Upper lobe of left lung (tissue), 6 donors: ENCODE results near the gene NFATC3. TPM values are rescaled to one million over a fixed set of nuclear protein-coding genes. Genes with fewer than 3 reads are reported as not detected.
A peak's percentile ranks its signal among the peaks of the same experiment; 100 is the strongest.

Experiments
- ATAC-seq, 2 donors: fragments of 200-7000 bp; cut with Tn5 transposase; one replicate each; pipeline ENCODE4 v1.9.1; 2022; ENCODE audit warnings: mild to moderate bottlenecking in 2 of 2, moderate library complexity in 2 of 2; ENCODE audit not compliant: low FRiP score in 2 of 2
- DNase-seq, 2 donors: peaks; one replicate each; pipeline ENCODE4 v3.0.0-alpha.2; 2019 to 2020
- H3K27ac ChIP-seq, 4 donors: fragments of 200-600 bp; sonication (generic); one replicate each; pipeline ENCODE4 v1.5.1; 2016 to 2019
- H3K27me3 ChIP-seq, 4 donors: fragments of 200-600 bp; sonication (generic); one replicate each; pipeline ENCODE4 v1.5.1; 2017 to 2019
- H3K36me3 ChIP-seq, 4 donors: fragments of 200-600 bp; sonication (generic); one replicate each; pipeline ENCODE4 v1.5.1; 2016 to 2019
- H3K4me1 ChIP-seq, 4 donors: fragments of 200-600 bp; sonication (generic); one replicate each; pipeline ENCODE4 v1.5.1; 2018 to 2019
- H3K4me3 ChIP-seq, 4 donors: fragments of 200-600 bp; sonication (generic); one replicate each; pipeline ENCODE4 v1.5.1; 2017 to 2019; ENCODE audit warnings: mild to moderate bottlenecking in 2 of 4, moderate library complexity in 1 of 4
- H3K9me3 ChIP-seq, 4 donors: fragments of 200-600 bp; sonication (generic); one replicate each; pipeline ENCODE4 v1.5.1; 2018 to 2019
- EP300 ChIP-seq, 4 donors: sonication (generic); formaldehyde crosslinking; IDR thresholded peaks; one replicate each; pipeline ENCODE4 v1.5.1; 2017; ENCODE audit warnings: antibody characterized with exemption in 4 of 4, control low read depth in 2 of 4
- POLR2A ChIP-seq, 4 donors: fragments of 450-650 bp; IDR thresholded peaks; one replicate each; pipeline ENCODE4 v1.5.1; 2016 to 2017; ENCODE audit warnings: antibody characterized with exemption in 4 of 4, mild to moderate bottlenecking in 2 of 4
- POLR2AphosphoS5 ChIP-seq, 2 donors: sonication (generic); formaldehyde crosslinking; IDR thresholded peaks; one replicate each; pipeline ENCODE4 v1.5.1; 2017; ENCODE audit warnings: antibody characterized with exemption in 2 of 2
- WGBS, 2 donors: methylation state at CpG; one replicate each; pipeline ENCODE4 v1.1.5; 2017 to 2018; 5-methylcytosine and 5-hydroxymethylcytosine counted together
- total RNA-seq, 6 donors: library from RNA; depleted of rRNA in 4 of 6; stranded (reverse); fragments of >200 nt in 4 of 6; gene quantifications; one replicate each; pipeline versions ENCODE4 v1.1.0 to v1.2.1, GENCODE V29; 2016 to 2021
- TF ChIP-seq, protein P1 (sequence below), 6 experiments: fragments of 450-650 bp in 4 of 6; fragments of 200-600 bp in 2 of 6; sonication (generic) in 2 of 6; IDR thresholded peaks; one replicate each; pipeline ENCODE4 v1.5.1; 2016 to 2019; ENCODE audit warnings: antibody characterized with exemption in 6 of 6
- donor health status: DM: no; HTN: no; CAD: no; lungs with moderate emphysema.
- donor health status: DM: no; HTN: yes; CAD: no; lungs with severe emphysema.

NFATC3 gene
- total RNA-seq, 6 donors from 2014 or later: 49.1 to 95.3 (median 68.0) TPM

DNA sequence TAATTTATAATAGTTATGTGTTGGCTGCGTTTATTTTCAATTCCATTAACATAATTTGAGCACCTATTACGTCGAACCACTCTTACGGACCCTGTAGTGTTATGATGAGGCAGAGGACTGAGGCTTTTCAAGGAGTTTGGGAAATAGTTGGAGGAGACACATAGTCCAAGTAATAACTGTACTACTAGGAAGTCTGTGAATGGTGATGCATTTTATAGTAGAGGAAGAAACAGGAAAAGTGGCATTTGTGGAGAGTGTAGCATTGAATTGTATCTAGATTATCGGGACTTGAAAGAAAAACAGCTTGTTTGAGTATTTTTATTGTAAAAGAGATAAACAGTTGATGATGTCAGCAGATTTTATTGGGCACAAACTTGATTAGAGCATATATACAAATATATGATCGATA lies 1.7 kb downstream of the NFATC3 start:
- 4 to 6% methylated on average over 6 of the region's 6 CpGs for WGBS, 2 donors
- Histone ChIP-seq H3K27me3 (no peaks in the 10 kb centered on the region), H3K9me3 (no peaks in the 10 kb centered on the region), H3K27ac (peak overlapping the region; percentile 93 to 100 (median 96)), H3K36me3 (no peaks in the 10 kb centered on the region), H3K4me3 (peak overlapping the region; percentile 66 to 80 (median 72)), H3K4me1 (peaks cover 60 to 77% (median 71%) of the 10 kb centered on the region in 4 donors)
- DNase-seq: no peak
- ATAC-seq: no peak
- TF ChIP-seq POLR2AphosphoS5 (IDR thresholded peaks at IDR 0.05): no peak
- TF ChIP-seq, protein P1, sequence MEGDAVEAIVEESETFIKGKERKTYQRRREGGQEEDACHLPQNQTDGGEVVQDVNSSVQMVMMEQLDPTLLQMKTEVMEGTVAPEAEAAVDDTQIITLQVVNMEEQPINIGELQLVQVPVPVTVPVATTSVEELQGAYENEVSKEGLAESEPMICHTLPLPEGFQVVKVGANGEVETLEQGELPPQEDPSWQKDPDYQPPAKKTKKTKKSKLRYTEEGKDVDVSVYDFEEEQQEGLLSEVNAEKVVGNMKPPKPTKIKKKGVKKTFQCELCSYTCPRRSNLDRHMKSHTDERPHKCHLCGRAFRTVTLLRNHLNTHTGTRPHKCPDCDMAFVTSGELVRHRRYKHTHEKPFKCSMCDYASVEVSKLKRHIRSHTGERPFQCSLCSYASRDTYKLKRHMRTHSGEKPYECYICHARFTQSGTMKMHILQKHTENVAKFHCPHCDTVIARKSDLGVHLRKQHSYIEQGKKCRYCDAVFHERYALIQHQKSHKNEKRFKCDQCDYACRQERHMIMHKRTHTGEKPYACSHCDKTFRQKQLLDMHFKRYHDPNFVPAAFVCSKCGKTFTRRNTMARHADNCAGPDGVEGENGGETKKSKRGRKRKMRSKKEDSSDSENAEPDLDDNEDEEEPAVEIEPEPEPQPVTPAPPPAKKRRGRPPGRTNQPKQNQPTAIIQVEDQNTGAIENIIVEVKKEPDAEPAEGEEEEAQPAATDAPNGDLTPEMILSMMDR (IDR thresholded peaks at IDR 0.05): no peak
- no peak for TF ChIP-seq EP300 (IDR thresholded peaks at IDR 0.05)
- no peak for TF ChIP-seq POLR2A (IDR thresholded peaks at IDR 0.05)

DNA sequence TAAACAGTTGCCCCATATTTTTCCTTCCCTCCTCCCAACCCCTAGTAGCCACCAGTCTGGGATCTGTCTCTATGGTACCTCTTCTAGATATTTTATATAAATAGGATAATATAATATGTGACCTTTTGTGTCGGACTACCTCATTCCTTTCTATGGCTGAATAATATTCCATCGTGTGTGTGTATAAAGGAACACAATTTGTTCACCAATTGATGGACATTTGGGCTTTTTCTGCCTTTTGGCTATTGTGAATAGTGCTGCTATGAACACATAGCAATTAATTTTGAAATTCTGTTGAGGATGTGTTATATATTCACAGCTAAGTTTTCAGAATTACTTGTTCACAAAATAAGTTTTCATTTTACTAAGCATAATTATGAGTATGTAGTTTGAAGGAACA lies 2.5 kb downstream of the NFATC3 start:
- no peak for ATAC-seq
- WGBS, 2 donors: 60 to 73% methylated on average over 2 of the region's 2 CpGs
- Histone ChIP-seq H3K4me1 (peaks cover 55 to 77% (median 71%) of the 10 kb centered on the region in 4 donors), H3K27me3 (no peaks in the 10 kb centered on the region), H3K4me3 (peak overlapping the region in 2 of 4 donors; percentile 76 to 80), H3K9me3 (no peaks in the 10 kb centered on the region), H3K27ac (peak overlapping the region in 2 of 4 donors; percentile 93 to 98), H3K36me3 (no peaks in the 10 kb centered on the region)
- no peak for DNase-seq
- TF ChIP-seq POLR2A (IDR thresholded peaks at IDR 0.05): no peak

GRCh38 chr16:68088130-68088972 lies 3.2 kb downstream of the NFATC3 start:
- 84 to 86% methylated on average over 9 of the region's 9 CpGs for WGBS, 2 donors
- H3K4me1 ChIP-seq: peaks cover 48 to 77% (median 70%) of the 10 kb centered on the region in 4 donors
- peak overlapping the region in 2 of 4 donors; percentile 17 to 93 for H3K27ac ChIP-seq

DNA sequence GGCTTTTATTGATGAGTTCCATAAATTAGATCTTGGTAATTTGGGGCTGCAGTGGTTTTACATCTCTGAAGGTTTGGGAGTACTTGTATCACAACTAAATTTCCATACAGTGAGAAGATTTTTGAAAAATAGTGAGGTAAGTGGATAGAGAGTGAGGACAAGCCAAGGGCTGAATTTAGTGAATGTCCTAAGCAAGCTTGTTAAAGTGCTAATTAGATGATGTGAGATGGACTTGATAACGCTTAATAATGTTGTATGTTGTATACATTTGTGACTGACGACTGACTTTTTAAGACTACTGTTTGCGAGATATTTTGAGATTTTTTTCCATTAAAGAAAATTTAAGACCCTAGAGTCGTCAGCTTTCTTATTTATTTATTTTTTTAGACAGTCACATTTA lies 3.9 kb downstream of the NFATC3 start:
- DNase-seq (no peak), ATAC-seq (no peak)
- WGBS, 2 donors: 72 to 82% methylated on average over 4 of the region's 4 CpGs
- Histone ChIP-seq H3K27me3 (no peaks in the 10 kb centered on the region), H3K36me3 (no peaks in the 10 kb centered on the region), H3K27ac (peak overlapping the region in 2 of 4 donors; percentile 17 to 28), H3K4me3 (no peak overlapping the region), H3K9me3 (no peaks in the 10 kb centered on the region), H3K4me1 (peaks cover 47 to 77% (median 68%) of the 10 kb centered on the region in 4 donors)
- no peak for TF ChIP-seq POLR2AphosphoS5 (IDR thresholded peaks at IDR 0.05)
- no peak for TF ChIP-seq EP300 (IDR thresholded peaks at IDR 0.05)
- no peak for TF ChIP-seq POLR2A (IDR thresholded peaks at IDR 0.05)
- TF ChIP-seq, protein P1 (IDR thresholded peaks at IDR 0.05): no peak

More at GRCh38 chr16:68088130-68088972, 3.2 kb downstream of the NFATC3 start:
- no peaks in the 10 kb centered on the region for H3K9me3 ChIP-seq
- DNase-seq: no peak
- no peaks in the 10 kb centered on the region for H3K36me3 ChIP-seq
- H3K27me3 ChIP-seq: no peaks in the 10 kb centered on the region
- TF ChIP-seq, protein P1 (IDR thresholded peaks at IDR 0.05): no peak
- TF ChIP-seq POLR2A (IDR thresholded peaks at IDR 0.05) (no peak), EP300 (IDR thresholded peaks at IDR 0.05) (no peak), POLR2AphosphoS5 (IDR thresholded peaks at IDR 0.05) (no peak)
- no peak for ATAC-seq
- peak overlapping the region in 1 of 4 donors; percentile 80 for H3K4me3 ChIP-seq

DNA sequence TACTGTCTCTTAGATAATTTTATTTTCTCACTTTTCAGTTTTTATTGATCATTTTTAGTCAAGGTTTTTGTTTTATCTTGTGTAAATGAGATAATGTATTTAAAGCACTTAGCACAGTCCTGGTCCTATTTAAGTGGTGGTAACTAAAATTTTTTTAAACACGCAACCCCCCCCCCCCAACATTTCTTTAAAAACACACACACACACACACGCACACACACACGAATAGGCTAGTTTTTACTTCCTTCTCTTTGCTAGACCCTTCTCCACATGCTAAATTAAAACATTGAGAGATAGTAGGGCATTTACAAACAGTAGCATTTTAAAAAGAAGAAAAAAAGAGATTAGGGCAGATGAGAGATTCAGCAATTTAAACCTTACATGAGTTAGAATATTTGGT lies 5.0 kb downstream of the NFATC3 start:
- Histone ChIP-seq H3K36me3 (no peaks in the 10 kb centered on the region), H3K27me3 (no peaks in the 10 kb centered on the region), H3K4me1 (peaks cover 48 to 81% (median 67%) of the 10 kb centered on the region in 4 donors), H3K27ac (peak overlapping the region in 1 of 4 donors; percentile 20), H3K4me3 (no peak overlapping the region), H3K9me3 (no peaks in the 10 kb centered on the region)
- no peak for TF ChIP-seq POLR2A (IDR thresholded peaks at IDR 0.05)
- no peak for TF ChIP-seq EP300 (IDR thresholded peaks at IDR 0.05)
- no peak for TF ChIP-seq POLR2AphosphoS5 (IDR thresholded peaks at IDR 0.05)
- TF ChIP-seq, protein P1 (IDR thresholded peaks at IDR 0.05): no peak
- DNase-seq: no peak
- 31 to 34% methylated on average over 3 of the region's 3 CpGs for WGBS, 2 donors
- no peak for ATAC-seq
